Measurements from ENCODE around the gene PRR14.

DNA sequence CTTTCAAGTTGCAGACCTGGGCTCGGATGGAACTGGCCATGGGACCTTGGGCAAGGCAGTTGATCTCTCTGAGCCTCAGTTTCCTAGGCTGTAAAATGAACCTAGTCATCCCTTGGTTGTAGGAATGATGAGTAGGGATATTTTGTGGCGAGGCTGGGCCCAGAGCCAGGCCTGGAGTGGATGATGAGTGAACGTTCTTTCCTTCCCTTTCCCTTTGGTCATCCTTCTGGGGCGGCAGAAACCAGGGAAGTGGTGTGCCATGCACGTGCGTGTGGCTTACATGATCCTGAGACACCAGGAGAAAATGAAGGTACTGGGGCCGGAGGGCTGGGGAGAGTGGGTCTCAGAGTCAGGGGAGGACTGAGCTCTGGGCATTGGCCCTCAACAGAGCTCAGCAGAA lies 15.9 kb downstream of the PRR14 start:
- TF ChIP-seq, protein P1, sequence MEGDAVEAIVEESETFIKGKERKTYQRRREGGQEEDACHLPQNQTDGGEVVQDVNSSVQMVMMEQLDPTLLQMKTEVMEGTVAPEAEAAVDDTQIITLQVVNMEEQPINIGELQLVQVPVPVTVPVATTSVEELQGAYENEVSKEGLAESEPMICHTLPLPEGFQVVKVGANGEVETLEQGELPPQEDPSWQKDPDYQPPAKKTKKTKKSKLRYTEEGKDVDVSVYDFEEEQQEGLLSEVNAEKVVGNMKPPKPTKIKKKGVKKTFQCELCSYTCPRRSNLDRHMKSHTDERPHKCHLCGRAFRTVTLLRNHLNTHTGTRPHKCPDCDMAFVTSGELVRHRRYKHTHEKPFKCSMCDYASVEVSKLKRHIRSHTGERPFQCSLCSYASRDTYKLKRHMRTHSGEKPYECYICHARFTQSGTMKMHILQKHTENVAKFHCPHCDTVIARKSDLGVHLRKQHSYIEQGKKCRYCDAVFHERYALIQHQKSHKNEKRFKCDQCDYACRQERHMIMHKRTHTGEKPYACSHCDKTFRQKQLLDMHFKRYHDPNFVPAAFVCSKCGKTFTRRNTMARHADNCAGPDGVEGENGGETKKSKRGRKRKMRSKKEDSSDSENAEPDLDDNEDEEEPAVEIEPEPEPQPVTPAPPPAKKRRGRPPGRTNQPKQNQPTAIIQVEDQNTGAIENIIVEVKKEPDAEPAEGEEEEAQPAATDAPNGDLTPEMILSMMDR (IDR thresholded peaks at IDR 0.05; ENCODE audit: insufficient read depth, low read depth, low read length), result no peak
- no peak for TF ChIP-seq EZH2 (IDR thresholded peaks at IDR 0.05; ENCODE audit: insufficient read depth, low read length)

Measured in astrocyte (in vitro differentiated cells and primary cell).